Prostate gland (tissue), 2 donors: ENCODE results near the gene NRF1.

ENCODE experiments used
- POLR2AphosphoS5 ChIP-seq: sonication (generic); formaldehyde crosslinking; IDR thresholded peaks from one replicate; pipeline ENCODE4 v1.6.1; 2017; ENCODE audit warnings: antibody characterized with exemption
- TF ChIP-seq, protein P1 (sequence below), 4 experiments: fragments of 200-600 bp in 2 of 4; fragments of 450-650 bp in 2 of 4; sonication (generic) in 2 of 4; IDR thresholded peaks; 1 replicate in 3 of 4; 2 replicates in 1 of 4; pipeline ENCODE4 v1.5.1; 2016 to 2019; ENCODE audit warnings: antibody characterized with exemption in 4 of 4, mild to moderate bottlenecking in 2 of 4, moderate library complexity in 2 of 4

DNA sequence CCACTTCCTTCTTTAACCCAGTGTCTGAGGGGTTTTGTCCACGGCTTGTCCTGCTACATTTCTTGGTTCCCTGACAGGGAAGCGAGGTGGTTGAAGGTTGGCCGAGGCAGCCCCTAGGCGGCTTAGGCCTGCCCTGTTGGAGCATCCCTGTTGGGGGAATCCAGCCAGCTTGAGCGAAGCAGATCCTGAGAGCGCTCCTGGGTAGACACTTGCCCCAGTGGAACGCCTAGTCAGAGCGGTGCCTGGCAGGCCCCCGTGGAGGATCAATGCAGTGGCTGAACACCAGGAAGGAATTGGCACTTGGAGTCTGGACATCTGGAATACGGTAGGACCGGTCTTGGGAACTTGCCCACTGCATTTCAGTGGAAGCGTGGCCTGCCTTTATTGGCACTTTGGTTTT, 32.7 kb upstream of the NRF1 start:
- TF ChIP-seq, protein P1, sequence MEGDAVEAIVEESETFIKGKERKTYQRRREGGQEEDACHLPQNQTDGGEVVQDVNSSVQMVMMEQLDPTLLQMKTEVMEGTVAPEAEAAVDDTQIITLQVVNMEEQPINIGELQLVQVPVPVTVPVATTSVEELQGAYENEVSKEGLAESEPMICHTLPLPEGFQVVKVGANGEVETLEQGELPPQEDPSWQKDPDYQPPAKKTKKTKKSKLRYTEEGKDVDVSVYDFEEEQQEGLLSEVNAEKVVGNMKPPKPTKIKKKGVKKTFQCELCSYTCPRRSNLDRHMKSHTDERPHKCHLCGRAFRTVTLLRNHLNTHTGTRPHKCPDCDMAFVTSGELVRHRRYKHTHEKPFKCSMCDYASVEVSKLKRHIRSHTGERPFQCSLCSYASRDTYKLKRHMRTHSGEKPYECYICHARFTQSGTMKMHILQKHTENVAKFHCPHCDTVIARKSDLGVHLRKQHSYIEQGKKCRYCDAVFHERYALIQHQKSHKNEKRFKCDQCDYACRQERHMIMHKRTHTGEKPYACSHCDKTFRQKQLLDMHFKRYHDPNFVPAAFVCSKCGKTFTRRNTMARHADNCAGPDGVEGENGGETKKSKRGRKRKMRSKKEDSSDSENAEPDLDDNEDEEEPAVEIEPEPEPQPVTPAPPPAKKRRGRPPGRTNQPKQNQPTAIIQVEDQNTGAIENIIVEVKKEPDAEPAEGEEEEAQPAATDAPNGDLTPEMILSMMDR (IDR thresholded peaks at IDR 0.05) = no peak
- TF ChIP-seq POLR2AphosphoS5 = no peak
